ENCODE measurements around the gene SCD.

Gene SCD

GRCh38 chr10:100341953-100342626, 4.9 kb upstream of the SCD start:
- Histone ChIP-seq H3K36me3 (no peaks in the 10 kb centered on the region), H3K27me3 (ENCODE audit: insufficient read depth, low read depth, severe bottlenecking) (no peaks in the 10 kb centered on the region), H3K27ac (no peak overlapping the region), H3K9me3 (ENCODE audit: severe bottlenecking) (no peaks in the 10 kb centered on the region), H3K4me3 (ENCODE audit: low read depth, low read length) (no peak overlapping the region)
- peak; percentile 91 for TF ChIP-seq CTCF (IDR thresholded peaks at IDR 0.05; ENCODE audit: low read depth, low read length)
- DNase-seq = peak; percentile 78

GRCh38 chr10:100342627-100342972, 4.4 kb upstream of the SCD start:
- no peaks in the 10 kb centered on the region for H3K36me3 ChIP-seq
- no peak overlapping the region for H3K4me3 ChIP-seq (ENCODE audit: low read depth, low read length)
- no peak for TF ChIP-seq CTCF (IDR thresholded peaks at IDR 0.05; ENCODE audit: low read depth, low read length)
- no peak for DNase-seq
- H3K27me3 ChIP-seq (ENCODE audit: insufficient read depth, low read depth, severe bottlenecking) = no peaks in the 10 kb centered on the region
- H3K27ac ChIP-seq = no peak overlapping the region
- no peaks in the 10 kb centered on the region for H3K9me3 ChIP-seq (ENCODE audit: severe bottlenecking)

GRCh38 chr10:100344241-100344788, 2.7 kb upstream of the SCD start:
- no peaks in the 10 kb centered on the region for H3K27me3 ChIP-seq (ENCODE audit: insufficient read depth, low read depth, severe bottlenecking)
- no peak for DNase-seq
- H3K4me3 ChIP-seq (ENCODE audit: low read depth, low read length) = no peak overlapping the region
- peaks cover 16% of the 10 kb centered on the region for H3K36me3 ChIP-seq
- TF ChIP-seq CTCF (IDR thresholded peaks at IDR 0.05; ENCODE audit: low read depth, low read length) = no peak
- H3K9me3 ChIP-seq (ENCODE audit: severe bottlenecking) = no peaks in the 10 kb centered on the region
- H3K27ac ChIP-seq = no peak overlapping the region

- H3K36me3 ChIP-seq = peaks cover 30% of the 10 kb centered on the region
- no peaks in the 10 kb centered on the region for H3K27me3 ChIP-seq (ENCODE audit: insufficient read depth, low read depth, severe bottlenecking)
- H3K4me3 ChIP-seq (ENCODE audit: low read depth, low read length) = peak overlapping the region; percentile 91
- peak overlapping the region; percentile 71 for H3K27ac ChIP-seq
- no peak for TF ChIP-seq CTCF (IDR thresholded peaks at IDR 0.05; ENCODE audit: low read depth, low read length)
- peak; percentile 31 for DNase-seq
- H3K9me3 ChIP-seq (ENCODE audit: severe bottlenecking) = no peaks in the 10 kb centered on the region
These were observed 1.3 kb upstream of the SCD start for GRCh38 chr10:100345570-100346330.

- no peaks in the 10 kb centered on the region for H3K27me3 ChIP-seq (ENCODE audit: insufficient read depth, low read depth, severe bottlenecking)
- H3K36me3 ChIP-seq = peaks cover 36% of the 10 kb centered on the region
- H3K4me3 ChIP-seq (ENCODE audit: low read depth, low read length) = peak overlapping the region; percentile 91
- H3K27ac ChIP-seq = peak overlapping the region; percentile 71
- TF ChIP-seq CTCF (IDR thresholded peaks at IDR 0.05; ENCODE audit: low read depth, low read length) = no peak
- H3K9me3 ChIP-seq (ENCODE audit: severe bottlenecking) = no peaks in the 10 kb centered on the region
- peak; percentile 83 for DNase-seq
These were observed 675 bp upstream of the SCD start for GRCh38 chr10:100346351-100346764.

All from WERI-Rb-1 (cell line).